ENCODE results near the gene MFGE8. TPM values are rescaled to one million over a fixed set of nuclear protein-coding genes. Genes with fewer than 3 reads are reported as not detected.

The MFGE8 gene
- total RNA-seq, 1 experiment from 2014 or later, result 149 TPM

DNA sequence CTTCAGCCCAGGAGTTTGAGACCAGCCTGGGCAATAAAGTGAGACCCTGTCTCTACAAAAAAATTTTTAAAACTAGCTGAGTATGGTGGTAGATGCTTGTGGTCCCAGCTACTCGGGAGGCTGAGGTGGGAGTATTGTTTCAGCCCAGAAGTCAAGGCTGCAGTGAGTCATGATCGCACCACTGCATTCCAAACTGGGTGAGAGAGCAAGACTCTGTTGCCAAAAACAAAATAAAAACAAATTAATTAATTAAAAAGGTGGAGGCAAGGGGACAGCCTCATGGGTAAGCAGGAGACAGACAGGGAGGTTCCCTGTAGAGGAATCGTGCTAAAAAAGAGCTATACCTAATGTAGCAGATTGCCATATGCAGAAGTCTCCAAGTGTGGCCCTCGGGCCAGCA lies 30.4 kb downstream of the MFGE8 start:
- no peaks in the 10 kb centered on the region for H3K36me3 ChIP-seq
- H3K4me3 ChIP-seq, result no peak overlapping the region
- DNase-seq (ENCODE audit: low read depth in 1 of 2, low spot score in 2 of 2), result peak; percentile 66 to 77
- no peaks in the 10 kb centered on the region for H3K9me3 ChIP-seq (replicated peaks)
- H3K27ac ChIP-seq, result peak overlapping the region; percentile 29
- peaks cover 16% of the 10 kb centered on the region for H3K4me1 ChIP-seq (replicated peaks)
- no peaks in the 10 kb centered on the region for H3K27me3 ChIP-seq (replicated peaks)

DNA sequence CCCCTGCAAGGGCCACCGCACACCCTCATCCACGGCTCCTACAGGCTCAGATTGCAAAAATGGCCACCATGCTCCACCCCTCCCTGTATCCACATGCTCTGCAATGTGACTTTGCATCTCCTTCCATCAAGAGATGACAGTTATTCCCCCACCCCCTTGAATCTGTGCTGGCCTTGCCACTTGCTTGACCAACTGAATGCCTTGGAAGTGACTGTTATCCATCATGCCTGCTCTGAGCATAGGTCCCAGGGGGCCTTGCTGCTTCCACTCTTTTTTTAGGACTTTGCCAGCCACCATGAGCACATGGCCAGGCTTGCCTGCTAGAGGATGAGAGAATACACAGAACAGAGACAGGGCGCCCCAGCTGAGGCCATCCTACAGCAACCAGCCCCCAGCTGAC lies 31.4 kb downstream of the MFGE8 start:
- peaks cover 16% of the 10 kb centered on the region for H3K4me1 ChIP-seq (replicated peaks)
- DNase-seq (ENCODE audit: low read depth in 1 of 2, low spot score in 2 of 2), result no peak
- H3K4me3 ChIP-seq, result no peak overlapping the region
- no peaks in the 10 kb centered on the region for H3K9me3 ChIP-seq (replicated peaks)
- no peaks in the 10 kb centered on the region for H3K27me3 ChIP-seq (replicated peaks)
- H3K27ac ChIP-seq, result no peak overlapping the region
- H3K36me3 ChIP-seq, result no peaks in the 10 kb centered on the region

DNA sequence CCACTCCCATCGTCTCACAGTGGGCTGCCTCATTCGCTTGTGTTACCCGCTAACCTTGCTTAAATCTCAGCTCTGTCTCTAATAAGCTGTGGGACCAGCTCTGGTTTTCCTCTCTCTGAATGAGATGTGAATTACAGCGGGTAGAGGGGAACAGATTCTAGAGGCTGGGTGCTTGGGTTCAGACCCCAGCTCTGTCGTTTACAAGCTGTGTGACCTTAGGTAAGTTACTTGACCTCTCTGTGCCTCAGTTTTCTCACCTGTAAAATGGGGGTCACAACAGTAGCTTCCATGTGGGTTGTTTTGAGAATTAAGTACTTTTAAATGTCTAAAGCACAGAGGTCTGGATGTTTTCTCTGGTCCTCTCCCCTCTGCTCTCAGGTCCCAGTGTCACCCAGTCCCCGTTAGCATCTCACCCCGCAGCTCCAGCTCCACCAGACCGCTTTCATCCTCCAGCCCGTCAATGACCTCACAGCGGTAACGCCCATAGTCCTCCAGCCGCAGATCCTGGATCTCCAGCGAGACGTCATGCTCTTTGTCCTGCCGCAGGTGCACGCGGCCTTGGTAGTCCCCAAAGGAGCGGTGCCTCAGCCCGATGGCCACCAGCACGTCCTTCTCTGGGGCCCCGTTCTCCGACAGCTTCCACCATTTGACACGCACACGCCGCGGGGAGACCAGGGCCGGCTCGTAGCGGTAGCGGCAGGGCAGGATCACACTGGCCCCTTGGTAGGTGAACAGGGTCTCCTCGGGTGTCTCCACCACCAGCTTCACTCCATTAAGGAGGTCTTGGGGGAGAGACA lies 32.0 kb downstream of the MFGE8 start:
- no peaks in the 10 kb centered on the region for H3K27me3 ChIP-seq (replicated peaks)
- H3K27ac ChIP-seq, result no peak overlapping the region

DNA sequence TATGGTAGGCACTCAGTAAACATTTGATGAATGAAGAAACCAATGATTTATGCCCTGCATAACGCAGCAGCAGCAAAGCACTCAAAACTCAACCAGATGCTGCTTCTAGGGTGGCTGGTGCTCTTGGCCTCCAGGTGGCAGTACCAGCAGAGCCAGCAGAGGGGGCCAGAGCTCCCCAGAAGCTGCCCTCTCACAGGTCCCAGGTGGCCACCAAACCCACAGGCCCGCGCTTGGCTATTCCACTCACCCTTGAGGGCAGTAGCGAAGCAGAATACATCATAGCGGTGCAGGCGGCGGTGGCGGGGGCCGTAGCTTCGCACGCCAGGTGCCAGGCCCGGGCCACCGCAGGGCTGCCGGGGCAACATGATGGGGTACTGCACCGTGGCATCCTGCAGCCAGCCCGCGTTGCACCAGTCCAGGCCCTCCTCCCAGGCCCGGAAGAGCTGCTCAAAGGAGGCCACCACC lies 34.4 kb downstream of the MFGE8 start:
- peak; percentile 37 to 64 for DNase-seq (ENCODE audit: low read depth in 1 of 2, low spot score in 2 of 2)
- H3K27ac ChIP-seq, result no peak overlapping the region

More for the DNA sequence above, 32.0 kb downstream of the MFGE8 start:
- DNase-seq (ENCODE audit: low read depth in 1 of 2, low spot score in 2 of 2), result no peak
- H3K4me3 ChIP-seq, result no peak overlapping the region
- no peaks in the 10 kb centered on the region for H3K9me3 ChIP-seq (replicated peaks)
- peaks cover 16% of the 10 kb centered on the region for H3K4me1 ChIP-seq (replicated peaks)
- H3K36me3 ChIP-seq, result no peaks in the 10 kb centered on the region

DNA sequence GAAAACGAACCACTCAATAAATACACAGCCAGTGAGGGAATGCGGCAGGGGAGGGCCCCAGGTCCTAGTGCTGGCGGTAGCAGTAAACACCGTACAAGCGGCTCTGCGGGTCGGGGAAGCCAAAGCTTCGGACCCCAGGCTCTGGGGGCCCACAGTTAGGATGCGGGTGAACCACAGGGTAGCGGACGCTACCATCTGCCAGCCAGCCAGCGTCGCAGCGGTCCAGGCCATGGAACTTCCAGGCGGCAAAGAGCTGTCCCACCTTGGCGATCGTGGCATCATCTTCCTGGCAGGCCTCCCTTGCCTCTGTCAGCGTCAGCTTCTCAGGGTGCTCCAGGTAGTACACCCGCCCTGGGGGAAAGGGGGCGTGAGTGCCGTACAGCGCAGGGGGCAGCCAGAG lies 35.3 kb downstream of the MFGE8 start:
- Histone ChIP-seq H3K36me3 (no peaks in the 10 kb centered on the region), H3K27me3 (replicated peaks) (no peaks in the 10 kb centered on the region; the same call in 1 of the 2 replicates), H3K4me1 (replicated peaks) (peaks cover 12% of the 10 kb centered on the region), H3K9me3 (replicated peaks) (no peaks in the 10 kb centered on the region), H3K27ac (no peak overlapping the region), H3K4me3 (no peak overlapping the region)
- no peak for DNase-seq (ENCODE audit: low read depth in 1 of 2, low spot score in 2 of 2)

More for the DNA sequence above, 34.4 kb downstream of the MFGE8 start:
- Histone ChIP-seq H3K9me3 (replicated peaks) (no peaks in the 10 kb centered on the region), H3K4me3 (no peak overlapping the region), H3K27me3 (replicated peaks) (no peaks in the 10 kb centered on the region), H3K4me1 (replicated peaks) (peaks cover 16% of the 10 kb centered on the region), H3K36me3 (no peaks in the 10 kb centered on the region)

DNA sequence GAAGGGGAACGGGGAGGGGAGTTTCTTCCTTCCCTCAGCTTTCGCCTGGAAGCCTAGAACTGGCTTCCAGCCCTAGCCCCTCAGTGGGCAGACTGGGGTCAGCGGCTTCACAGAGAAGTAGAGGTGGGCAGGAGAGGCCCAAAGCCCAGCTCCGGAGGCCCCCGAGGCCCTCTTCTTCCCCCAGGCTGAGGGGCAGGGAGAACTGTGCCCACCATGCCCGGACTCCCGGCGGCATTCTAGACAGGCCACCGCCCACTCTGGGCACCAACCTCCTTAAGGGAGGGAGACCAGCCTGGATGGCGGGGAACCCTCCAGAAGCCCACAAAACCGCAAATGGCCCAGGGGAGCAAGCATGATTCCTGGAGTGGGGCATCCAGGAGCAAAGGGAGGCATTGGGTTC lies 35.8 kb downstream of the MFGE8 start:
- no peaks in the 10 kb centered on the region; the same call in 1 of the 2 replicates for H3K27me3 ChIP-seq (replicated peaks)

DNA sequence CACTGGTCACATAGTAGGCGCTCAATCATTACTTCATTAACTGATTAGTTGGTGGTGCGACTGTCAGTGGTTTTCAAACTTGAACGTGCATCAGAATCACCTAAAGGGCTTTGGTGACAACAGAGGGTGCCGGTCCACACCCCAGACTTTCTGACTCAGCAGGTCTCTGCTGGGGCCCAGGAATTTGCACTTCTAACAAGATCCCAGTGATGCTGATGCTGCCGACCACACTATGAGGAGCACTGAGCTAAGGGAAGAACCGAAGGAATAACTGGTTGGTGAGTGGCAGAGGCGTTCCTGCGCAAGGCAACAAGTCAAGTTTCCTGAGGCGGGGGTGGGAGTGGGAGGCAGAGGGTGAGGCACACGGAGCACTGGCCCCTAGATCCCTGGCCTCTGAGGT lies 36.6 kb downstream of the MFGE8 start:
- H3K27me3 ChIP-seq (replicated peaks), result no peaks in the 10 kb centered on the region; the same call in 1 of the 2 replicates
- DNase-seq (ENCODE audit: low read depth in 1 of 2, low spot score in 2 of 2), result no peak
- no peaks in the 10 kb centered on the region for H3K9me3 ChIP-seq (replicated peaks)

More for the DNA sequence above, 35.8 kb downstream of the MFGE8 start:
- peaks cover 7% of the 10 kb centered on the region for H3K4me1 ChIP-seq (replicated peaks)
- H3K4me3 ChIP-seq, result no peak overlapping the region
- H3K36me3 ChIP-seq, result no peaks in the 10 kb centered on the region
- H3K27ac ChIP-seq, result no peak overlapping the region
- DNase-seq (ENCODE audit: low read depth in 1 of 2, low spot score in 2 of 2), result no peak
- H3K9me3 ChIP-seq (replicated peaks), result no peaks in the 10 kb centered on the region

DNA sequence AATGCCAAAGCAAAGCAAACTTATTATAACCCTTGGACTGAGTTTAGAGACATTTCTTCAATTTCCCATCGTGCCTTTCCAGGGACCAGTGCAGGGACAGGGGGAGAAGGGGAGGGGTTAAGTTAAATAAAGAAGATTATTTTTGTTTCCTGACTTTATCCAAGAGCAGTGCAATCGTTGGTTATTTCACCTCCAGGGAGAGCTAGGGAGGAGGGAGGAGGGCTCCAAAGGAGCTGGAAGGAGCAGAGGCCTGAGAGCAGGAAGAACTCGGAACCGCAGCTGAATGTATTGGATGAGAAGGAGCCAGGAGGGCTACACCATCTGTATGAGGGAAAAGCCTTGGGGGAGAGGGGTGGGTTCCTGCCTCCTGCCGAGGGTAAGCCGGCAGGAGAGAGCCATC lies 38.5 kb downstream of the MFGE8 start:
- Histone ChIP-seq H3K27ac (no peak overlapping the region), H3K36me3 (no peaks in the 10 kb centered on the region), H3K4me3 (no peak overlapping the region), H3K9me3 (replicated peaks) (no peaks in the 10 kb centered on the region), H3K4me1 (replicated peaks) (no peaks in the 10 kb centered on the region), H3K27me3 (replicated peaks) (no peaks in the 10 kb centered on the region; the same call in 1 of the 2 replicates)
- no peak for DNase-seq (ENCODE audit: low read depth in 1 of 2, low spot score in 2 of 2)

More for the DNA sequence above, 36.6 kb downstream of the MFGE8 start:
- no peaks in the 10 kb centered on the region for H3K36me3 ChIP-seq
- H3K27ac ChIP-seq, result no peak overlapping the region
- no peaks in the 10 kb centered on the region for H3K4me1 ChIP-seq (replicated peaks)
- no peak overlapping the region for H3K4me3 ChIP-seq

DNA sequence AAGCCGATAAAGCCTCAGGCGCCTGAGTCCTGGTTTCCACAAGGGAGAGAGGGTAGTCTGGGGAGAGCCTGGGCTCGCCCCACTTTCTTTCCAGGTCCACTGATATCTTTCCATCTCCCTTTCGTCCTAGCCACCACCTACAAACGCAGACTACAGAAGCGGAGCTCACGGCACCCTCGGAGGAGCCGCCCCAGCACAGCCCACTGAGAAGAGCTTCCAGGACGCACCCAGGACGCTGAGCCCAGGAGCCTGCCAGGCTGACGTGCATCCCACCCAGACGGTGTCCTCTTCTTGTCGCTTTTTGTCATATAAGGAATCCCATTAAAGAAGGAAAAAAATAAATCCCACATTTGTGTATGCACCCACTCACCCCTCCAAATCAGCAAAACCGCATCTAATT lies 38.9 kb downstream of the MFGE8 start:
- no peaks in the 10 kb centered on the region for H3K4me1 ChIP-seq (replicated peaks)
- no peak overlapping the region for H3K4me3 ChIP-seq
- no peaks in the 10 kb centered on the region; the same call in 1 of the 2 replicates for H3K27me3 ChIP-seq (replicated peaks)
- H3K36me3 ChIP-seq, result no peaks in the 10 kb centered on the region
- no peaks in the 10 kb centered on the region for H3K9me3 ChIP-seq (replicated peaks)
- no peak overlapping the region for H3K27ac ChIP-seq
- DNase-seq (ENCODE audit: low read depth in 1 of 2, low spot score in 2 of 2), result no peak

DNA sequence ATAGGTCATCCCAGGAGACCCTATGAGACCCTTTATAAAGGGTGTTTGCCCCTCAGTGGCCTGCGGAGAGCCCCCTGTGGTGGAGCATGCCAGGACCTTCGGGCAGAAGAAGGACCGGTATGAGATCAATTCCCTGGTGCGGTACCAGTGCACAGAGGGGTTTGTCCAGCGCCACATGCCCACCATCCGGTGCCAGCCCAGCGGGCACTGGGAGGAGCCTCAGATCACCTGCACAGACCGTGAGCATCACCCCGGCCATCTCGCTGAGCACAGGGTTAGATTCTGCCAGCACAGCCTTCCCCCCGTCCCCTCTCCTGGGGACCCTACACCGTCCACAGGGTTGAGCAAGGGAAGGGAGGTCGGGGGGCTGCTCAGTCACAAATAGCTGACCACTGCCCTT lies 39.4 kb downstream of the MFGE8 start:
- no peak for DNase-seq (ENCODE audit: low read depth in 1 of 2, low spot score in 2 of 2)
- H3K36me3 ChIP-seq, result no peaks in the 10 kb centered on the region
- H3K9me3 ChIP-seq (replicated peaks), result no peaks in the 10 kb centered on the region
- no peak overlapping the region for H3K27ac ChIP-seq
- no peaks in the 10 kb centered on the region for H3K4me1 ChIP-seq (replicated peaks)
- H3K4me3 ChIP-seq, result no peak overlapping the region
- H3K27me3 ChIP-seq (replicated peaks), result no peaks in the 10 kb centered on the region; the same call in 1 of the 2 replicates

DNA sequence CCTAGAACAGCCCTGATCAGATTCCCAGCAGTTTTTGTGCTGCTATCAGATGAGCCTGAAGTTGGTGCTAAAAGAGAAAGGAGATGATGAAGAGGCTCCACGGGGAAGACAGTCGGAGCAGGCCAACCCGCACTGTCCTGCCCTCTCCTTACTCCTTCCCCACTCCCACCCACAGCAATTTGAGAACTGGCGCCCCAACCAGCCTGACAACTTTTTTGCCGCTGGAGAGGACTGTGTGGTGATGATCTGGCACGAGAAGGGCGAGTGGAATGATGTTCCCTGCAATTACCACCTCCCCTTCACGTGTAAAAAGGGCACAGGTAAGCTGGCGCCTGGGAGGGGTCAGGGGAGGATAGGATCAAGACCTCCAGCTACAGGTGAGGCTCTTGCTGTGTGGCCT lies 40.5 kb downstream of the MFGE8 start:
- Histone ChIP-seq H3K4me3 (no peak overlapping the region), H3K4me1 (replicated peaks) (no peaks in the 10 kb centered on the region)

DNA sequence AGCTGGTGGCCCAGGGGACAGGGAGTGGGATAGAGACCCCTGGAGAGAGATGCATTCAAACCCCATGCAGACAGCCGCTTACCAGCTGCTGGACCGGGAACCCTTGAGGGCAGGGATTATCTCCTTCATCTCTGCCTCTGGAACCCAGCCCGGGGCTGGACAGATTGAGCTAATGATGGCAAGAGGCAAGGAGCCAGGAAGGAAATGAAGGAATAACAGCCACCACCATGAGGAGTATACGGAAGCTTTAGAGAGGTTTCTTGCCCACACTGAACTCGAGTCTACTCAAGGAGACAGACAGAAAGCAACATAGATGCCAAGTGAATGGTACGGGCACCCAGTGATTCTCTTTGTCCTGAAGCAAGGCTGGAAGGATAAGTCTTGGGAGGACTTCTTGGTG lies 41.1 kb downstream of the MFGE8 start:
- Histone ChIP-seq H3K36me3 (no peaks in the 10 kb centered on the region), H3K27ac (no peak overlapping the region), H3K4me1 (replicated peaks) (no peaks in the 10 kb centered on the region), H3K27me3 (replicated peaks) (peaks cover 5% of the 10 kb centered on the region; the same call in 1 of the 2 replicates), H3K4me3 (no peak overlapping the region), H3K9me3 (replicated peaks) (no peaks in the 10 kb centered on the region)
- no peak for DNase-seq (ENCODE audit: low read depth in 1 of 2, low spot score in 2 of 2)

More for the DNA sequence above, 40.5 kb downstream of the MFGE8 start:
- H3K27ac ChIP-seq, result no peak overlapping the region
- peaks cover 3% of the 10 kb centered on the region; the same call in 1 of the 2 replicates for H3K27me3 ChIP-seq (replicated peaks)
- no peaks in the 10 kb centered on the region for H3K9me3 ChIP-seq (replicated peaks)
- DNase-seq (ENCODE audit: low read depth in 1 of 2, low spot score in 2 of 2), result no peak
- no peaks in the 10 kb centered on the region for H3K36me3 ChIP-seq

DNA sequence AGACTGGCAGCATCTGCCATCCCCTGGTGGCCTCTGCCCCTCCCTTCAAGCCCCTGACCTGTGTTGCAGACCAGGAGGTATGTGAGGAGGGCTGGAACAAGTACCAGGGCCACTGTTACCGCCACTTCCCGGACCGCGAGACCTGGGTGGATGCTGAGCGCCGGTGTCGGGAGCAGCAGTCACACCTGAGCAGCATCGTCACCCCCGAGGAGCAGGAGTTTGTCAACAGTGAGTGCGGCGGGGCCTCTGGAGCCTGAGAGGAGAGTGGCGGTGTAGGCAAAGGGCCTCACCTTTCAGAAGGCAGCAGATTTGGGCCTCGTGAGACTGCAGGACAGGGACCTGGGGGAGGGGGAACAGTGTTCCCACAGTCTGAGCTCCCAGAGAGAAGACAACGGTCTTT lies 41.9 kb downstream of the MFGE8 start:
- Histone ChIP-seq H3K27me3 (replicated peaks) (peaks cover 5% of the 10 kb centered on the region; the same call in 1 of the 2 replicates), H3K4me3 (no peak overlapping the region), H3K9me3 (replicated peaks) (no peaks in the 10 kb centered on the region), H3K27ac (no peak overlapping the region), H3K36me3 (no peaks in the 10 kb centered on the region), H3K4me1 (replicated peaks) (no peaks in the 10 kb centered on the region)
- no peak for DNase-seq (ENCODE audit: low read depth in 1 of 2, low spot score in 2 of 2)

DNA sequence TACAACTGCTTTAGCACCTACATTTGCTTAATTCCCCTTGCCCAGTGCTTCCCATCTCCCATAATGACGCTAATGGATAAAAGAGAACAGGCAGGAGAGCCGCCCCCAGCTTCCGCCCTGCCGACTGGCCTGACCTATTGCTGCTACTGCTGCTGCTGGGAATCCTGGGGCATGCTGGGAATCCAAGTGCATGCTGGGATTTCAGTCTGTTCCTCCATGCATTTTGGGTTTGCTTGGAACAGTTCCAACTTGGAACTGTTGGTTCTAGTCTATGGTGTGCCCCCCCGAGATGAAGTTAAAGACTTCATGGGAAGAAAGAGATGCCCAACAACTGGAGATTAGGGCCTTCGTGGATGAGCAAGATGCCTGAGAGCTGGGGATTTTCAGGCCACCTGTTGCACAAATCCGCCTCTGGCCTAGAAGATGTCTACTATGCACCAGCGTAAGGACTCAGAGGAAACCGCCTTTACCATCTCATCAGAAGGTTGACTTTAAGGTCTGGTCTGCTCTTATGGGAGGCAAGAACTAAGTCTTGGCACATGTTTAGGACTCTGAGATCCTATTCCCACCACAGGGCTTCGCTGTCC lies 46.8 kb downstream of the MFGE8 start:
- H3K27me3 ChIP-seq (replicated peaks), result peaks cover 5% of the 10 kb centered on the region; the same call in 1 of the 2 replicates
- no peak overlapping the region for H3K4me3 ChIP-seq
- H3K36me3 ChIP-seq, result no peaks in the 10 kb centered on the region
- DNase-seq (ENCODE audit: low read depth in 1 of 2, low spot score in 2 of 2), result no peak
- no peak overlapping the region for H3K27ac ChIP-seq
- H3K4me1 ChIP-seq (replicated peaks), result no peaks in the 10 kb centered on the region
- no peaks in the 10 kb centered on the region for H3K9me3 ChIP-seq (replicated peaks)

Data from SJSA1 (cell line).